K562 (cell line): ENCODE data around the gene AXIN2. TPM values are rescaled to one million over a fixed set of nuclear protein-coding genes. Genes with fewer than 3 reads are reported as not detected.

Experiments used
- ATAC-seq: fragments of 200-7000 bp; cut with Tn5 transposase; 3 replicates; pipeline ENCODE4 v1.9.1; 2020; ENCODE audit warnings: moderate library complexity
- BruUV-seq: library from RNA; stranded (reverse); fragments of 400-500 nt; replicated peaks from 2 replicates; lab custom pipeline; 2021; lab: Mats Ljungman, UMichigan
- CTCF ChIA-PET: fragments of 300-600 bp; formaldehyde crosslinking; extraction: SDS; loops from one replicate; lab custom pipeline; 2021; ENCODE audit warnings: low intra/inter-chr PET ratio; lab: Yijun Ruan, JAX
- POLR2A ChIA-PET: fragments of 300-600, 350-650 bp; sonication (Branson Sonifier 250); formaldehyde crosslinking; extraction: SDS; loops from one replicate; lab custom pipeline; 2021; ENCODE audit warnings: antibody characterized with exemption, inconsistent platforms; lab: Yijun Ruan, JAX
- DNase-seq, 4 experiments: peaks; one replicate each; pipeline versions ENCODE4 v3.0.0 to v3.0.0-alpha.2; 2011 to 2018; ENCODE audit warnings: low spot score in 3 of 4, mixed read lengths in 3 of 4; ENCODE audit errors: extremely low read depth in 1 of 4
- FAIRE-seq: peaks from 2 replicates; lab custom pipeline; 2011; peaks lifted over from hg19 to GRCh38; lab: Jason Lieb, UNC
- H2AFZ ChIP-seq: 2 replicates; pipeline ENCODE4 v1.6.0; 2011; ENCODE audit warnings: low read depth, low read length, control low read depth, inconsistent platforms
- H3K27ac ChIP-seq: fragments of 200-600 bp; 3 replicates; pipeline ENCODE4 v1.8.0; 2011; ENCODE audit warnings: low read depth, mild to moderate bottlenecking, control low read depth, inconsistent platforms, low read length, moderate library complexity, mixed read lengths; ENCODE audit errors: extremely low read depth
- H3K27me3 ChIP-seq, 2 experiments: fragments of 300-600 bp in 1 of 2; 2 replicates in 1 of 2; 3 replicates in 1 of 2; pipeline versions ENCODE4 v1.6.0 to v1.8.0; 2011; ENCODE audit warnings: inconsistent platforms in 2 of 2, low read length in 2 of 2, mild to moderate bottlenecking in 1 of 2, mixed read lengths in 1 of 2, moderate library complexity in 1 of 2; ENCODE audit not compliant: control insufficient read depth in 2 of 2, insufficient read depth in 2 of 2
- H3K36me3 ChIP-seq: fragments of 300-600 bp; 3 replicates; pipeline ENCODE4 v1.8.0; 2011; ENCODE audit warnings: mild to moderate bottlenecking, low read length, inconsistent platforms; ENCODE audit not compliant: control insufficient read depth, insufficient read depth
- H3K4me1 ChIP-seq, 2 experiments: fragments of 200-600 bp in 1 of 2; replicated peaks in 1 of 2; 2 replicates in 1 of 2; 3 replicates in 1 of 2; pipeline versions ENCODE4 v1.5.1 to v1.8.0; 2011; ENCODE audit warnings: inconsistent platforms in 2 of 2, low read length in 2 of 2, mild to moderate bottlenecking in 1 of 2, mixed read lengths in 1 of 2, moderate library complexity in 1 of 2; ENCODE audit not compliant: control insufficient read depth in 2 of 2, insufficient read depth in 2 of 2
- H3K4me2 ChIP-seq: 2 replicates; pipeline ENCODE4 v1.6.1; 2011; ENCODE audit warnings: low read length, control low read depth, inconsistent platforms, mixed read lengths; ENCODE audit not compliant: insufficient read depth
- H3K4me3 ChIP-seq: fragments of 200-600 bp; sonication (generic), shearing (Covaris generic); 2 replicates; pipeline ENCODE4 v1.5.1; 2016; ENCODE audit warnings: control low read depth, inconsistent platforms
- H3K79me2 ChIP-seq: fragments of 200-600 bp; 3 replicates; pipeline ENCODE4 v1.8.0; 2011; ENCODE audit warnings: low read length, inconsistent platforms; ENCODE audit not compliant: control insufficient read depth, insufficient read depth
- H3K9ac ChIP-seq, 2 experiments: 2 replicates each; pipeline versions ENCODE4 v1.6.0 to v1.6.1; 2011; ENCODE audit warnings: low read depth in 2 of 2, low read length in 2 of 2, control low read depth in 1 of 2, inconsistent platforms in 1 of 2, mild to moderate bottlenecking in 1 of 2, mixed read lengths in 1 of 2; ENCODE audit not compliant: insufficient read depth in 1 of 2
- H3K9me1 ChIP-seq: one replicate; pipeline ENCODE4 v1.6.0; 2011; ENCODE audit warnings: inconsistent platforms, mild to moderate bottlenecking, low read length, moderate library complexity; ENCODE audit not compliant: control insufficient read depth, insufficient read depth
- H3K9me3 ChIP-seq: replicated peaks from 2 replicates; pipeline ENCODE4 v1.5.1; 2011; ENCODE audit warnings: low read depth, low read length, inconsistent platforms; ENCODE audit not compliant: control insufficient read depth, insufficient read depth
- H4K20me1 ChIP-seq: replicated peaks from 2 replicates; pipeline ENCODE4 v1.6.1; 2011; ENCODE audit warnings: low read length, inconsistent platforms, mixed read lengths; ENCODE audit not compliant: control insufficient read depth, insufficient read depth
- CREB1 ChIP-seq, 2 experiments: sonication (generic) in 1 of 2; formaldehyde crosslinking in 1 of 2; IDR thresholded peaks; 2 replicates each; pipeline versions ENCODE4 v1.6.1 to v1.8.0; 2012 to 2022; ENCODE audit warnings: inconsistent platforms in 1 of 2, mild to moderate bottlenecking in 1 of 2, missing genetic modification reagents in 1 of 2, moderate library complexity in 1 of 2
- HDAC3 ChIP-seq: fragments of 450-650 bp; IDR thresholded peaks from 2 replicates; pipeline ENCODE4 v1.6.1; 2018; ENCODE audit warnings: borderline replicate concordance, mild to moderate bottlenecking, moderate library complexity; ENCODE audit not compliant: partially characterized antibody
- HMGN3 ChIP-seq: IDR thresholded peaks from 2 replicates; pipeline ENCODE4 v1.6.1; 2011; ENCODE audit warnings: borderline replicate concordance, low read depth, mild to moderate bottlenecking, mixed read lengths, low read length; ENCODE audit not compliant: insufficient read length; ENCODE audit errors: extremely low read depth
- MCM2 ChIP-seq: fragments of 450-650 bp; IDR thresholded peaks from 2 replicates; pipeline ENCODE4 v1.6.1; 2017; ENCODE audit warnings: low read depth, mild to moderate bottlenecking
- RBM39 ChIP-seq: fragments of 200-400 bp; formaldehyde crosslinking; optimal IDR thresholded peaks from 2 replicates; pipeline ENCODE3; 2018; ENCODE audit warnings: low read depth, low read length
- RCOR1 ChIP-seq, 2 experiments: IDR thresholded peaks; 2 replicates each; pipeline ENCODE4 v1.6.1; 2012; ENCODE audit warnings: low read depth in 2 of 2, low read length in 2 of 2, borderline replicate concordance in 1 of 2, improper control_type of control experiment in 1 of 2
- SPI1 ChIP-seq: IDR thresholded peaks from 2 replicates; pipeline ENCODE4 v1.6.1; 2011; ENCODE audit warnings: low read depth, low read length, control low read depth, borderline replicate concordance
- U2AF2 ChIP-seq: fragments of 200-400 bp; formaldehyde crosslinking; optimal IDR thresholded peaks from 2 replicates; pipeline ENCODE3; 2017; ENCODE audit warnings: low read depth, mild to moderate bottlenecking, low read length
- YBX1 ChIP-seq: fragments of 450-650 bp; IDR thresholded peaks from 2 replicates; pipeline ENCODE4 v1.7.1; 2016; ENCODE audit warnings: mild to moderate bottlenecking
- ZNF224 ChIP-seq: sonication (generic); formaldehyde crosslinking; IDR thresholded peaks from 2 replicates; pipeline ENCODE4 v1.8.0; 2022; ENCODE audit warnings: mild to moderate bottlenecking, missing genetic modification reagents
- ZNF232 ChIP-seq: sonication (generic); formaldehyde crosslinking; IDR thresholded peaks from 2 replicates; pipeline ENCODE4 v1.8.0; 2022; ENCODE audit warnings: mild to moderate bottlenecking, missing genetic modification reagents
- ZNF274 ChIP-seq: IDR thresholded peaks from 2 replicates; pipeline ENCODE4 v1.6.1; 2011; ENCODE audit warnings: low read depth, mild to moderate bottlenecking, low read length, moderate library complexity, borderline replicate concordance
- ZNF324 ChIP-seq: fragments of 250-450 bp; sonication (Bioruptor Pico); IDR thresholded peaks from 2 replicates; pipeline ENCODE4 v1.4.0; 2020; ENCODE audit warnings: mild to moderate bottlenecking
- ZNF717 ChIP-seq: fragments of 250-450 bp; sonication (Bioruptor Pico); IDR thresholded peaks from 2 replicates; pipeline ENCODE4 v1.5.0; 2021
- WGBS: fragments of 100-300 bp; shearing (Covaris generic); methylation state at CpG from one replicate; pipeline ENCODE4 v1.1.6; 2016; ENCODE audit warnings: low coverage, mixed read lengths; ENCODE audit not compliant: insufficient coverage; ENCODE audit errors: missing lambda C conversion rate; 5-methylcytosine and 5-hydroxymethylcytosine counted together
- in situ Hi-C: fragments of 300-500 bp; cut with MboI; formaldehyde crosslinking; loops from 4 replicates; pipeline ENCODE4 v1.15.0; 2018; ENCODE audit warnings: inconsistent platforms, mixed read lengths
- intact Hi-C: fragments of 100-400 bp; cut with micrococcal nuclease; formaldehyde crosslinking; loops from 2 replicates; pipeline ENCODE4 v1.14.2; 2022
- polyA plus RNA-seq, 8 experiments: library from polyadenylated mRNA; depleted of rRNA in 4 of 8; stranded (reverse) in 5 of 8; unstranded in 3 of 8; fragments of >200 nt; fragmentation: Nextera tagmentation in 2 of 8; fragmentation: Illumina TruSeq in 1 of 8; extraction: Ambion mirVana in 2 of 8; extraction: Trizol in 1 of 8; gene quantifications; 2 replicates each; pipeline versions ENCODE4 v1.2.1 to v1.2.3, GENCODE V29; 2011 to 2014; ENCODE audit warnings: inconsistent platforms in 1 of 8, missing spikeins in 1 of 8
- total RNA-seq, 7 experiments: library from RNA; depleted of rRNA in 6 of 7; stranded (reverse); fragments of >200 nt in 6 of 7; fragmentation: Illumina TruSeq in 2 of 7; extraction: Trizol in 2 of 7; gene quantifications; 2 replicates each; pipeline versions ENCODE4 v1.2.1 to v1.2.3, GENCODE V29; 2011 to 2021; ENCODE audit warnings: low replicate concordance in 1 of 7
- TF ChIP-seq, protein P1 (sequence below): fragments of 450-650 bp; IDR thresholded peaks from 2 replicates; pipeline ENCODE4 v1.7.0; 2016; ENCODE audit warnings: borderline replicate concordance

AXIN2 gene
- total and polyA plus RNA-seq, 9 of the 15 experiments (the other 6 are each of a cell fraction or from before 2014, with no cell fraction given), result 0.21 to 3.3 (median 1.2) TPM

DNA sequence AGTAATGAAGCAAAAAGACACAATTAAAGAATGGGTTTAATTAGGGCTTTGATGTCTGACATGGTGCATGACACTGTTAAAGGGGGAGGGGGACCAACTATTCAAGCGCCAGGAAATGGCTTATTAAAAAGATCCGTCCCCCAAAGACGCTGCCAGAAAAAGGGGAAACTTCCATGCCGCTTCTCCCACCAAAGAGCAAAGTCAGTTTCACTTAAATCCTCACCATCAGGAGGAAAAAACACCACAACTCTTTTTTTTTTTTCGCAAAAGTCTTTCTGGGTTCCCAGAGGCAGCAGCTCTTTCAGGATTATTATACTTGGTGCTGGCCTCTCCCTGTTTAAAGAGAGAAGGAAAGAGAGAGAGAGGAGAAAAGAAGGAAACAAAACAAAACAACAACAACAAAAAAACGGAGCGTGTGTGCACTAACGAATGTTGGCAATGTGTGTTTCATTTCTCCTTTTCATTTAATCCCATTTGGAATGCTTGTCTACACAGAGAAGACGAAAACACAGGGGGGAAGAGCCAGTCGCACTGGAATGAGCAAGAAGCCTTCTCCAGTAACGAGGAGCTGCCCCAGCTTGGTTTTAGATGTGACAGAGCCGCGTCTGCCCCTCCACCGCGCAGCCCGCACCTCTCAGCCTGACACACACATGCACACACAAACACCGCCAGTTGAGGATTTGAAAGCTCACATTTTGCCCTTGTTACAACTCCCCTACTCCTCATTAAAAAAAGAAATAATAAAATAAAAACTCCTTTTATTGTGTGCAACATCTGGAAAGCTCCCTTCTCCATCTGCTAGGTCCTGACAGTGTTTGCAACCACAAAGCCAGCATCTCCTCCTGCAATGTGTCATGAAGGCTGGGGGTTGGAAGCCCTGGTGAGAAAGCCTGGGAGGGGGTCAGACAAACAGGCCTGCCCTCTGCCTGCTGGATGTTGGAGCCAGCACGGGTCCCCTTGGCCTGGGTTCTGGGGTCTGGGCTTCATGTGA, 32.7 kb upstream of the AXIN2 start:
- ATAC-seq (no peak), FAIRE-seq (no peak), DNase-seq (no peak)
- in situ Hi-C loops, result no loop called here
- Histone ChIP-seq H3K27ac (no peak overlapping the region), H3K4me1 (no peaks in the 10 kb centered on the region), H3K4me2 (no peak overlapping the region), H3K9me1 (no peaks in the 10 kb centered on the region), H3K79me2 (no peaks in the 10 kb centered on the region), H4K20me1 (no peaks in the 10 kb centered on the region), H3K4me3 (no peak overlapping the region), H3K9ac (no peak overlapping the region), H2AFZ (no peak overlapping the region), H3K36me3 (no peaks in the 10 kb centered on the region), H3K27me3 (peaks cover 9 to 40% of the 10 kb centered on the region in 2 experiments; a peak in 4 of 5 replicates), H3K9me3 (no peaks in the 10 kb centered on the region)
- intact Hi-C loops, result no loop called here
- no peak for TF ChIP-seq HDAC3
- no peak for TF ChIP-seq RBM39
- TF ChIP-seq ZNF274, result no peak
- no peak for TF ChIP-seq MCM2
- TF ChIP-seq U2AF2, result no peak
- no peak for TF ChIP-seq YBX1
- no peak for TF ChIP-seq ZNF324 (CRISPR knock-in tag)
- TF ChIP-seq ZNF232 (CRISPR knock-in tag), result no peak
- TF ChIP-seq CREB1 (IDR thresholded peaks at IDR 0.05), result no peak
- no peak for TF ChIP-seq CREB1 (CRISPR knock-in tag; IDR thresholded peaks at IDR 0.05)
- TF ChIP-seq ZNF717 (CRISPR knock-in tag), result no peak
- TF ChIP-seq RCOR1 (IDR thresholded peaks at IDR 0.05; ENCODE audit: borderline replicate concordance in 1 of 2, low read depth in 2 of 2, low read length in 2 of 2), result no peak
- TF ChIP-seq SPI1, result no peak
- no peak for TF ChIP-seq ZNF224 (CRISPR knock-in tag)
- TF ChIP-seq, protein P1, sequence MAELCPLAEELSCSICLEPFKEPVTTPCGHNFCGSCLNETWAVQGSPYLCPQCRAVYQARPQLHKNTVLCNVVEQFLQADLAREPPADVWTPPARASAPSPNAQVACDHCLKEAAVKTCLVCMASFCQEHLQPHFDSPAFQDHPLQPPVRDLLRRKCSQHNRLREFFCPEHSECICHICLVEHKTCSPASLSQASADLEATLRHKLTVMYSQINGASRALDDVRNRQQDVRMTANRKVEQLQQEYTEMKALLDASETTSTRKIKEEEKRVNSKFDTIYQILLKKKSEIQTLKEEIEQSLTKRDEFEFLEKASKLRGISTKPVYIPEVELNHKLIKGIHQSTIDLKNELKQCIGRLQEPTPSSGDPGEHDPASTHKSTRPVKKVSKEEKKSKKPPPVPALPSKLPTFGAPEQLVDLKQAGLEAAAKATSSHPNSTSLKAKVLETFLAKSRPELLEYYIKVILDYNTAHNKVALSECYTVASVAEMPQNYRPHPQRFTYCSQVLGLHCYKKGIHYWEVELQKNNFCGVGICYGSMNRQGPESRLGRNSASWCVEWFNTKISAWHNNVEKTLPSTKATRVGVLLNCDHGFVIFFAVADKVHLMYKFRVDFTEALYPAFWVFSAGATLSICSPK, result no peak
- TF ChIP-seq HMGN3, result no peak
- no TSS peak for BruUV-seq
- POLR2A ChIA-PET, result no interaction called here
- 1% methylated on average over 17 of the region's 18 CpGs for WGBS
- CTCF ChIA-PET, result interaction anchor here (0.7 kb wide), 1 partner anchor 300 kb away, joined by 5 read pairs; no protein-coding TSS in a partner anchor
